ENCODE data around the gene HTRA3. TPM values are rescaled to one million over a fixed set of nuclear protein-coding genes. Genes with fewer than 3 reads are reported as not detected.

Gene HTRA3
- polyA plus RNA-seq, 1 donor from 2014 or later: not detected

DNA sequence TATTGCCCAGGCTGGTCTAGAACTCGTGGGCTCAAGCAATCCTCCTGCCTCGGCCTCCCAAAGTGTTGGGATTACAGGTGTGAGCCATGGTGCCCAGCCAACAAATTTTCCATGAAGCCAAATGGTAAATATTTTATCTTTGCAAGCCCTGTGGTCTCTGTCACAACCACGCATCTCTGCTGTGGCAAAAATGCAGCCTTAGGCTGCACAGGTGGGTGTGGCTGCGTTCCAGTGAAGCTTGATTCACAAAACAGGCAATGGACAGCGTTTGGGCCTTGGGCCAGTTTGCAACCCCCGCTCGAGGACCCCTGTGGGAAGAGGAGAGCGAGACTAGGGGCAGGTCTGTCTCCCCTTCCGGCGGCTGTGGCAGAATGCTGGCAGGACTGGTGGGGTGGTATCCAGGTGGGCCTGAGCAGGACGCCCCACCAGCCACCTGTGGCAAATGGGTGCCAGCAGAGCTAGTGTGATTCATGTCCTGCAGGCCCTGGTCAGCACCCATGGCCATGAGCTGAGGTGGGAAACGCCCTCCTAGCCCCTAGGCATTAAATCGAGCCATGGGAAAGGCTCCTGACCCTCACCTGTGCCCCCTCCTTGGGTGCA lies 19.7 kb downstream of the HTRA3 start:
- Histone ChIP-seq H4K20me1 (ENCODE audit: insufficient read depth) (no peaks in the 10 kb centered on the region), H2AFZ (ENCODE audit: low read depth, low read length) (no peak overlapping the region), H3K9me3 (ENCODE audit: low read length) (no peaks in the 10 kb centered on the region), H3K9me2 (ENCODE audit: insufficient read depth, low read length) (no peaks in the 10 kb centered on the region), H3K27ac (ENCODE audit: low read length) (no peak overlapping the region), H3F3A (ENCODE audit: insufficient read depth, low read length, poor library complexity, severe bottlenecking) (no peaks in the 10 kb centered on the region), H3K79me2 (replicated peaks; ENCODE audit: insufficient read depth, low read length) (no peaks in the 10 kb centered on the region), H3K4me2 (ENCODE audit: low read length) (no peak overlapping the region), H3K4me3 (ENCODE audit: low read length) (no peak overlapping the region), H3K9ac (ENCODE audit: low read length) (no peak overlapping the region), H3K27me3 (ENCODE audit: insufficient read depth, low read depth, low read length) (no peaks in the 10 kb centered on the region), H3K36me3 (ENCODE audit: insufficient read depth, low read length) (no peaks in the 10 kb centered on the region)
- TF ChIP-seq EP300 (conservative IDR thresholded peaks at IDR 0.05; ENCODE audit: poor library complexity, severe bottlenecking) (no peak), EZH2 (IDR thresholded peaks at IDR 0.05; ENCODE audit: borderline replicate concordance, insufficient read depth, low read length, poor library complexity, severe bottlenecking) (no peak), RAD21 (conservative IDR thresholded peaks at IDR 0.05) (no peak), MXI1 (conservative IDR thresholded peaks at IDR 0.05; ENCODE audit: poor library complexity, severe bottlenecking) (no peak)
- TF ChIP-seq, protein P1, sequence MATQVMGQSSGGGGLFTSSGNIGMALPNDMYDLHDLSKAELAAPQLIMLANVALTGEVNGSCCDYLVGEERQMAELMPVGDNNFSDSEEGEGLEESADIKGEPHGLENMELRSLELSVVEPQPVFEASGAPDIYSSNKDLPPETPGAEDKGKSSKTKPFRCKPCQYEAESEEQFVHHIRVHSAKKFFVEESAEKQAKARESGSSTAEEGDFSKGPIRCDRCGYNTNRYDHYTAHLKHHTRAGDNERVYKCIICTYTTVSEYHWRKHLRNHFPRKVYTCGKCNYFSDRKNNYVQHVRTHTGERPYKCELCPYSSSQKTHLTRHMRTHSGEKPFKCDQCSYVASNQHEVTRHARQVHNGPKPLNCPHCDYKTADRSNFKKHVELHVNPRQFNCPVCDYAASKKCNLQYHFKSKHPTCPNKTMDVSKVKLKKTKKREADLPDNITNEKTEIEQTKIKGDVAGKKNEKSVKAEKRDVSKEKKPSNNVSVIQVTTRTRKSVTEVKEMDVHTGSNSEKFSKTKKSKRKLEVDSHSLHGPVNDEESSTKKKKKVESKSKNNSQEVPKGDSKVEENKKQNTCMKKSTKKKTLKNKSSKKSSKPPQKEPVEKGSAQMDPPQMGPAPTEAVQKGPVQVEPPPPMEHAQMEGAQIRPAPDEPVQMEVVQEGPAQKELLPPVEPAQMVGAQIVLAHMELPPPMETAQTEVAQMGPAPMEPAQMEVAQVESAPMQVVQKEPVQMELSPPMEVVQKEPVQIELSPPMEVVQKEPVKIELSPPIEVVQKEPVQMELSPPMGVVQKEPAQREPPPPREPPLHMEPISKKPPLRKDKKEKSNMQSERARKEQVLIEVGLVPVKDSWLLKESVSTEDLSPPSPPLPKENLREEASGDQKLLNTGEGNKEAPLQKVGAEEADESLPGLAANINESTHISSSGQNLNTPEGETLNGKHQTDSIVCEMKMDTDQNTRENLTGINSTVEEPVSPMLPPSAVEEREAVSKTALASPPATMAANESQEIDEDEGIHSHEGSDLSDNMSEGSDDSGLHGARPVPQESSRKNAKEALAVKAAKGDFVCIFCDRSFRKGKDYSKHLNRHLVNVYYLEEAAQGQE (IDR thresholded peaks at IDR 0.05; ENCODE audit: borderline replicate concordance): no peak

DNA sequence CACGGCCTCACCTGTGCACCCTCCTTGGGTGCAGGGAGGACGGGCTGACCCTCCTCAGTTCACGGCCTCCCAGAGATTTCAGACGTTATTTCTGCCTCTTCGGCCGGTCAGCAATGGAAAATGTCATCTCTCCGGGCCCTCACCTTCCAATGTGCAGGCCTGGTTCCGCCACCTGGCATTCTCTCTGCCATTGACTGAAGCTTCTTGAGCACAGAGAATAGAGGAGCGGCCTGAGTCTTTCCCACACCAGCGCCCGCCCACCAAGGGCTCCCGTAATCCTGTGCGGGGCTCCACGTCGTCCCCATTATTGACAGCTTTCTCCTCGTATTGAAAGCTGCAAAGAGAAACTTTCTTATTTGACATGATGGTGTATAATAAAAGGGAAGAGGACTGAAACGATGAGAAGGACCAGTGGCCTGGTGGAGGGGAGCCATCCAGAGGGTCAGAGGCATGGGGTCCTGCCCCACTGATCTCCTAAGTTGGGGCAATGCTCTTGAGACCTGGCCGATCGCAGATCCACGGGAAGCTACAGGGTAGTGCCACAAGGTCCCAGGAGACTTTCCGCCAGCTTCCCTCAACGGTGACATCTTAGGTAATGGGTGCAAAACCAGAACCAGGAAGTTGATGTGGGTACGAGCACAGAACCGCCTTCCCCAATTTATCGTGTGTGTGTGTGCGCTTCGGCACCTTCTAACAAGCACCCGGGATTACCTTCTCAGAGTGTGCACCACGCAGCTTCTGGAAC lies 20.6 kb downstream of the HTRA3 start:
- Histone ChIP-seq H3K9me2 (ENCODE audit: insufficient read depth, low read length) (no peaks in the 10 kb centered on the region), H4K20me1 (ENCODE audit: insufficient read depth) (no peaks in the 10 kb centered on the region), H3K9ac (ENCODE audit: low read length) (no peak overlapping the region), H3K27ac (ENCODE audit: low read length) (no peak overlapping the region), H3K36me3 (ENCODE audit: insufficient read depth, low read length) (no peaks in the 10 kb centered on the region), H3K4me2 (ENCODE audit: low read length) (no peak overlapping the region), H3K27me3 (ENCODE audit: insufficient read depth, low read depth, low read length) (no peaks in the 10 kb centered on the region), H2AFZ (ENCODE audit: low read depth, low read length) (no peak overlapping the region), H3F3A (ENCODE audit: insufficient read depth, low read length, poor library complexity, severe bottlenecking) (no peaks in the 10 kb centered on the region), H3K4me3 (ENCODE audit: low read length) (no peak overlapping the region), H3K79me2 (replicated peaks; ENCODE audit: insufficient read depth, low read length) (no peaks in the 10 kb centered on the region), H3K9me3 (ENCODE audit: low read length) (no peaks in the 10 kb centered on the region)
- TF ChIP-seq, protein P2, sequence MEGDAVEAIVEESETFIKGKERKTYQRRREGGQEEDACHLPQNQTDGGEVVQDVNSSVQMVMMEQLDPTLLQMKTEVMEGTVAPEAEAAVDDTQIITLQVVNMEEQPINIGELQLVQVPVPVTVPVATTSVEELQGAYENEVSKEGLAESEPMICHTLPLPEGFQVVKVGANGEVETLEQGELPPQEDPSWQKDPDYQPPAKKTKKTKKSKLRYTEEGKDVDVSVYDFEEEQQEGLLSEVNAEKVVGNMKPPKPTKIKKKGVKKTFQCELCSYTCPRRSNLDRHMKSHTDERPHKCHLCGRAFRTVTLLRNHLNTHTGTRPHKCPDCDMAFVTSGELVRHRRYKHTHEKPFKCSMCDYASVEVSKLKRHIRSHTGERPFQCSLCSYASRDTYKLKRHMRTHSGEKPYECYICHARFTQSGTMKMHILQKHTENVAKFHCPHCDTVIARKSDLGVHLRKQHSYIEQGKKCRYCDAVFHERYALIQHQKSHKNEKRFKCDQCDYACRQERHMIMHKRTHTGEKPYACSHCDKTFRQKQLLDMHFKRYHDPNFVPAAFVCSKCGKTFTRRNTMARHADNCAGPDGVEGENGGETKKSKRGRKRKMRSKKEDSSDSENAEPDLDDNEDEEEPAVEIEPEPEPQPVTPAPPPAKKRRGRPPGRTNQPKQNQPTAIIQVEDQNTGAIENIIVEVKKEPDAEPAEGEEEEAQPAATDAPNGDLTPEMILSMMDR (IDR thresholded peaks at IDR 0.05; ENCODE audit: poor library complexity, severe bottlenecking): no peak
- TF ChIP-seq RAD21 (conservative IDR thresholded peaks at IDR 0.05) (no peak), POLR2AphosphoS5 (IDR thresholded peaks at IDR 0.05) (no peak), SMC3 (conservative IDR thresholded peaks at IDR 0.05; ENCODE audit: poor library complexity) (no peak), EZH2 (IDR thresholded peaks at IDR 0.05; ENCODE audit: borderline replicate concordance, insufficient read depth, low read length, poor library complexity, severe bottlenecking) (no peak), TAF1 (IDR thresholded peaks at IDR 0.05; ENCODE audit: low read depth) (no peak), MXI1 (conservative IDR thresholded peaks at IDR 0.05; ENCODE audit: poor library complexity, severe bottlenecking) (no peak), EP300 (conservative IDR thresholded peaks at IDR 0.05; ENCODE audit: poor library complexity, severe bottlenecking) (no peak)
- TF ChIP-seq, protein P1 (IDR thresholded peaks at IDR 0.05; ENCODE audit: borderline replicate concordance): no peak

Measured in neural cell (in vitro differentiated cells).